ENCODE data around the gene ZBTB7A. TPM values are rescaled to one million over a fixed set of nuclear protein-coding genes. Genes with fewer than 3 reads are reported as not detected.

ZBTB7A gene
- total RNA-seq, 4 donors from 2014 or later = 64.9 to 97.7 (median 86.7) TPM

DNA sequence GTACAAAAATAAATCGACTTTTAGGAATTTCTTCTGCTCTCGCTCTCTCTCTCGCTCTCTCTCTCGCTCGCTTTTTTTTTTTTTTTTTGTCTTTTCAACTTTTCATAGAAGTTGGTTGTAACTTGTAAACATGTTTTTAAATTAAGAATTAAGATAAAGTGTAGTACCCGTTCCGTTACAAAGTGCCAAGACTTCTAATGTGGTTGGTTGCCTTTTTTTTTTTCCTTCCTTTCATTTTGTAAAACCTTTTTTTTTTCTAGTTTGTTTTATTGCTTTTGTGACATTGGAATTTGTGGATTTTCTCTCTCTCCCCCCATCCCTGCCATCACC lies 20.4 kb downstream of the ZBTB7A start:
- TF ChIP-seq, protein P1, sequence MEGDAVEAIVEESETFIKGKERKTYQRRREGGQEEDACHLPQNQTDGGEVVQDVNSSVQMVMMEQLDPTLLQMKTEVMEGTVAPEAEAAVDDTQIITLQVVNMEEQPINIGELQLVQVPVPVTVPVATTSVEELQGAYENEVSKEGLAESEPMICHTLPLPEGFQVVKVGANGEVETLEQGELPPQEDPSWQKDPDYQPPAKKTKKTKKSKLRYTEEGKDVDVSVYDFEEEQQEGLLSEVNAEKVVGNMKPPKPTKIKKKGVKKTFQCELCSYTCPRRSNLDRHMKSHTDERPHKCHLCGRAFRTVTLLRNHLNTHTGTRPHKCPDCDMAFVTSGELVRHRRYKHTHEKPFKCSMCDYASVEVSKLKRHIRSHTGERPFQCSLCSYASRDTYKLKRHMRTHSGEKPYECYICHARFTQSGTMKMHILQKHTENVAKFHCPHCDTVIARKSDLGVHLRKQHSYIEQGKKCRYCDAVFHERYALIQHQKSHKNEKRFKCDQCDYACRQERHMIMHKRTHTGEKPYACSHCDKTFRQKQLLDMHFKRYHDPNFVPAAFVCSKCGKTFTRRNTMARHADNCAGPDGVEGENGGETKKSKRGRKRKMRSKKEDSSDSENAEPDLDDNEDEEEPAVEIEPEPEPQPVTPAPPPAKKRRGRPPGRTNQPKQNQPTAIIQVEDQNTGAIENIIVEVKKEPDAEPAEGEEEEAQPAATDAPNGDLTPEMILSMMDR (IDR thresholded peaks at IDR 0.05) = no peak
- TF ChIP-seq EP300 (IDR thresholded peaks at IDR 0.05) = no peak
- no peak for TF ChIP-seq POLR2A (IDR thresholded peaks at IDR 0.05)
- DNase-seq (ENCODE audit: low spot score in 2 of 2) = no peak
- WGBS, 2 donors = 54 to 63% methylated on average over 7 of the region's 7 CpGs
- Histone ChIP-seq H3K27me3 (no peaks in the 10 kb centered on the region), H3K36me3 (peaks cover 0 to 64% (median 6%) of the 10 kb centered on the region in 3 donors), H3K27ac (peak overlapping the region in 3 of 4 donors; percentile 8 to 90 (median 83)), H3K4me3 (no peak overlapping the region), H3K4me1 (peaks cover 0 to 70% (median 23%) of the 10 kb centered on the region in 4 donors), H3K9me3 (no peaks in the 10 kb centered on the region)

DNA sequence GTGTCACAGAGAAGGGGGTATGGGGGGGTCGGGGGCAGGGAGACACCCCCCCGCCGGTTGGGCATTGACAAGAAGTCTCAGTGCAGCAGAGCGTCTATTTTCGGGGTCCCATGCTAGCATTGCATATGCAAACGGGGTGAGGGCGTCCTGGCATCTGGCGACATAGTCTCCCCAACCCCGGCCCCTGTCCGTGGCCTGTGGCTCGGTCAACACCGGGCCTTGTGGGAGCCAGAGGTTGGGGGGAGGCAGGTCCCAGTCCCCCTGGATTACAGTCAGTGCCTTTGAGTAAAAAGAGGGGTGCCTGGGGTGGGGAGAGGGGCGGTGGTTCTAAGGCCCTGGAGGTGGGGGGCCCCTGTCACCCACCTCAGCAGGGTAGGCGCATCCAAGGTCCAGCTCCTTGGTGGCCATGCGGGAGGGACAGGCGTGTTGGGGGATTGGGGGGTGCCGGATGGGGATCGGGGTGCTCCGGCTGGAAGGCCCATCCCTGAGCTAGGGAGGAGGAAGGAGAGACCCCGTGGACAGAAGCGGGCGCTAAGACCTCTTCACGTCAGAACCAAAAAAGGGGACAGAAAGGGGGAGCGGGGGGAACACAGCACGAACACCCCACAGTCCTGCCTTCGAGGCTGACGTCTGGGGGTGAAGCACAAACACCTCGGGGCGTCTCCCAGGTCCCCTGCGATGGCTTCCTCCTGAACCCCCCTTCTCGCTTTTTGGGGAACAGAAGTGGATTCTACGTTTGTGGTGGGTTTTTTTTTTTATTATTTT lies 20.9 kb downstream of the ZBTB7A start:
- Histone ChIP-seq H3K36me3 (peaks cover 0 to 64% (median 6%) of the 10 kb centered on the region in 3 donors), H3K27me3 (no peaks in the 10 kb centered on the region), H3K27ac (peak overlapping the region; percentile 66 to 90 (median 79)), H3K4me1 (peaks cover 0 to 70% (median 23%) of the 10 kb centered on the region in 4 donors), H3K9me3 (no peaks in the 10 kb centered on the region), H3K4me3 (peak overlapping the region in 1 of 4 donors; percentile 6)
- WGBS, 2 donors = 75 to 77% methylated on average over 31 to 32 of the region's 32 CpGs
- TF ChIP-seq, protein P1 (IDR thresholded peaks at IDR 0.05) = no peak
- TF ChIP-seq EP300 (IDR thresholded peaks at IDR 0.05) (no peak), POLR2A (IDR thresholded peaks at IDR 0.05) (no peak)
- no peak for DNase-seq (ENCODE audit: low spot score in 2 of 2)

DNA sequence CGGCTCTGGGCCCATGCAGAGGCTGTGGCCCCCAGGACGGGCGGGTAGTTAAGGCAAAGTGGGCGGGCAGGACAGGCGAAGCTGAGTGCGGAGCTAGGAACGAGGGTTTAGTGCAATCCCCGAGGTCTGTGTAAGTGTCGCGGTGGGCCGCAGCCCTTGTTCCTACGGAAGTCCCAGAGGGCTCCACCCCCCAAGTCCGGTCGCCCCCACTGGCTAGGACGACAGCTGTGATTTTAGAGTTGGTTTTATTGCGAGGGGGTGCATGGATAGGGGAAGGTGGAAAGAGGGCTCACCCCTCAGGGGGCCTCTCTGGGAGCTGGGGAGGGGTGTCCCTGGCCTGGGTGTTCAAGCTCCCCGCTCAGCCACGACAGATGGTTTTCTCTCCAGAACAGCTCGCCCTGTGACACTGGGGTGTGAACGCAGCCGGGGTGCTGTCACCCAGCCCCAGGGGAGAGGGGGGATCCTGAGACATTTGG lies 21.7 kb downstream of the ZBTB7A start:
- Histone ChIP-seq H3K27ac (peak overlapping the region; percentile 66 to 90 (median 79)), H3K4me1 (peaks cover 0 to 63% (median 23%) of the 10 kb centered on the region in 4 donors), H3K27me3 (no peaks in the 10 kb centered on the region), H3K9me3 (no peaks in the 10 kb centered on the region), H3K36me3 (peaks cover 0 to 58% (median 6%) of the 10 kb centered on the region in 3 donors), H3K4me3 (peak overlapping the region; percentile 6 to 18 (median 8))
- DNase-seq (ENCODE audit: low spot score in 2 of 2) = no peak
- WGBS, 2 donors = 40 to 43% methylated on average over 19 to 21 of the region's 21 CpGs
- TF ChIP-seq POLR2A (IDR thresholded peaks at IDR 0.05) = no peak
- TF ChIP-seq EP300 (IDR thresholded peaks at IDR 0.05) = no peak
- TF ChIP-seq, protein P1 (IDR thresholded peaks at IDR 0.05) = no peak

DNA sequence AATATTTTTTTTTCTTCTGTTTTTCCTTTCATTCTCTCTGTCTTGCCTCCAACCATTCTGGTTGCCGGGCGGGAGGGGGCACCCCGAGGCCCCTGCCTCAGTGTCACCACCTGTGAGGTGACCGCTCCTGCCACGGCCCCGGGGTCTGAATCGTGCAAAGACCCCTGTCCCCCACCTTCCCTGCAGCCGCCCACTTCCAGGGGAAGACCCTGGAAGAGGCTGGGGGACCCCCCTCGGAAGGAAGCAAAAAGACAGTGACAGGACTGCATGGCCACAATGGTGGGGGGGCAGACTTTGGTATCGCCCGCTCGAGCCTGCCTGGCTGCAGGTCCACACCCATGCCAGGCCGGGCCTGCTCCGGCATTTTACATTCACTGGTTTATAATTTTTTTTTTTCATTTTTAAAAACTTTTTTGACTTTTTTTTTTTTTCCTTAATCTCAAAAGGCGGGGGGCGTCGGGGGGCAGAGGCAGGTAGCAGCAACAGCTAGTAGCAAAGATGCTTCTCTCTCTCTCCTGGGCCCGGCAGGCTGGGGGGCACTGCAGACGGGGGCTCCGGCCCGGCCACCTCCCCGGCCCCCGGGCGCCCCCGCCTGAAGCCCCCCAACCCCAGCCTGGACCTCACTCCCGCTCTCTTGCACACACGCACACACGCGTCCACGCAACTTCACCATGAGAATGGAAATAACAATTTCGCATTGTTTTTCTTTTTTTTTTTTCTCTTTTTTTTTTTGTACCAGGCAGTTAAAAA lies 22.6 kb downstream of the ZBTB7A start:
- DNase-seq (ENCODE audit: low spot score in 2 of 2) = no peak
- Histone ChIP-seq H3K27me3 (no peaks in the 10 kb centered on the region), H3K27ac (peak overlapping the region; percentile 66 to 90 (median 79)), H3K36me3 (peaks cover 0 to 49% (median 6%) of the 10 kb centered on the region in 3 donors), H3K9me3 (no peaks in the 10 kb centered on the region), H3K4me3 (no peak overlapping the region), H3K4me1 (peaks cover 0 to 54% (median 23%) of the 10 kb centered on the region in 4 donors)
- 50 to 58% methylated on average over 31 of the region's 31 CpGs for WGBS, 2 donors
- TF ChIP-seq EP300 (IDR thresholded peaks at IDR 0.05) (no peak), POLR2A (IDR thresholded peaks at IDR 0.05) (no peak)
- TF ChIP-seq, protein P1 (IDR thresholded peaks at IDR 0.05) = no peak

All from tibial nerve (tissue), 4 donors.